Progenitor cell of endocrine pancreas (in vitro differentiated cells): ENCODE data around the gene INAVA. TPM values are rescaled to one million over a fixed set of nuclear protein-coding genes. Genes with fewer than 3 reads are reported as not detected.

Experiments
- DNase-seq: peaks from one replicate; pipeline ENCODE4 v3.0.0; 2021; ENCODE audit warnings: low spot score; ENCODE audit not compliant: unreplicated experiment
- H3K27ac Mint-ChIP-seq: 2 replicates; pipeline ENCODE4 v1.8.0; 2021; ENCODE audit warnings: mild to moderate bottlenecking, moderate library complexity, mixed read lengths
- H3K27me3 Mint-ChIP-seq: 2 replicates; pipeline ENCODE4 v1.8.0; 2021; ENCODE audit warnings: mixed read lengths
- H3K36me3 Mint-ChIP-seq: 2 replicates; pipeline ENCODE4 v1.8.0; 2022; ENCODE audit warnings: mixed read lengths; ENCODE audit not compliant: insufficient read depth
- H3K4me1 Mint-ChIP-seq: 2 replicates; pipeline ENCODE4 v1.8.0; 2021; ENCODE audit warnings: low read depth, mixed read lengths
- H3K4me3 Mint-ChIP-seq: 2 replicates; pipeline ENCODE4 v1.8.0; 2021; ENCODE audit warnings: low read depth, mild to moderate bottlenecking, moderate library complexity, mixed read lengths
- H3K9me3 Mint-ChIP-seq: 2 replicates; pipeline ENCODE4 v1.8.0; 2021; ENCODE audit warnings: low read depth, mixed read lengths
- total RNA-seq: library from RNA; stranded (reverse); gene quantifications from 2 replicates; pipeline ENCODE4 v1.2.1, GENCODE V29; 2021
- TF ChIP-seq, protein P1 (sequence below): fragments of 200-600 bp; sonication (generic); IDR thresholded peaks from one replicate; pipeline ENCODE4 v1.5.0; 2021; ENCODE audit warnings: antibody characterized with exemption, mild to moderate bottlenecking; ENCODE audit not compliant: unreplicated experiment

INAVA gene
- total RNA-seq, 1 donor from 2014 or later = 84.2 TPM

- no peak overlapping the region for H3K4me3 Mint-ChIP-seq
- no peak overlapping the region for H3K27ac Mint-ChIP-seq
- no peaks in the 10 kb centered on the region for H3K36me3 Mint-ChIP-seq
These were observed 24.7 kb downstream of the INAVA start for GRCh38 chr1:200919386-200919785.

GRCh38 chr1:200921571-200922110 lies 26.9 kb downstream of the INAVA start:
- Mint-ChIP-seq H3K4me3 (no peak overlapping the region), H3K27ac (no peak overlapping the region), H3K9me3 (no peaks in the 10 kb centered on the region), H3K36me3 (no peaks in the 10 kb centered on the region), H3K4me1 (no peaks in the 10 kb centered on the region), H3K27me3 (no peaks in the 10 kb centered on the region)
- TF ChIP-seq, protein P1, sequence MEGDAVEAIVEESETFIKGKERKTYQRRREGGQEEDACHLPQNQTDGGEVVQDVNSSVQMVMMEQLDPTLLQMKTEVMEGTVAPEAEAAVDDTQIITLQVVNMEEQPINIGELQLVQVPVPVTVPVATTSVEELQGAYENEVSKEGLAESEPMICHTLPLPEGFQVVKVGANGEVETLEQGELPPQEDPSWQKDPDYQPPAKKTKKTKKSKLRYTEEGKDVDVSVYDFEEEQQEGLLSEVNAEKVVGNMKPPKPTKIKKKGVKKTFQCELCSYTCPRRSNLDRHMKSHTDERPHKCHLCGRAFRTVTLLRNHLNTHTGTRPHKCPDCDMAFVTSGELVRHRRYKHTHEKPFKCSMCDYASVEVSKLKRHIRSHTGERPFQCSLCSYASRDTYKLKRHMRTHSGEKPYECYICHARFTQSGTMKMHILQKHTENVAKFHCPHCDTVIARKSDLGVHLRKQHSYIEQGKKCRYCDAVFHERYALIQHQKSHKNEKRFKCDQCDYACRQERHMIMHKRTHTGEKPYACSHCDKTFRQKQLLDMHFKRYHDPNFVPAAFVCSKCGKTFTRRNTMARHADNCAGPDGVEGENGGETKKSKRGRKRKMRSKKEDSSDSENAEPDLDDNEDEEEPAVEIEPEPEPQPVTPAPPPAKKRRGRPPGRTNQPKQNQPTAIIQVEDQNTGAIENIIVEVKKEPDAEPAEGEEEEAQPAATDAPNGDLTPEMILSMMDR = no peak
- no peak for DNase-seq

More at GRCh38 chr1:200919386-200919785, 24.7 kb downstream of the INAVA start:
- Mint-ChIP-seq H3K27me3 (no peaks in the 10 kb centered on the region), H3K9me3 (no peaks in the 10 kb centered on the region), H3K4me1 (no peaks in the 10 kb centered on the region)
- no peak for DNase-seq
- TF ChIP-seq, protein P1 = no peak

GRCh38 chr1:200922406-200922805 lies 27.7 kb downstream of the INAVA start:
- no peaks in the 10 kb centered on the region for H3K9me3 Mint-ChIP-seq
- no peak overlapping the region for H3K27ac Mint-ChIP-seq

DNA sequence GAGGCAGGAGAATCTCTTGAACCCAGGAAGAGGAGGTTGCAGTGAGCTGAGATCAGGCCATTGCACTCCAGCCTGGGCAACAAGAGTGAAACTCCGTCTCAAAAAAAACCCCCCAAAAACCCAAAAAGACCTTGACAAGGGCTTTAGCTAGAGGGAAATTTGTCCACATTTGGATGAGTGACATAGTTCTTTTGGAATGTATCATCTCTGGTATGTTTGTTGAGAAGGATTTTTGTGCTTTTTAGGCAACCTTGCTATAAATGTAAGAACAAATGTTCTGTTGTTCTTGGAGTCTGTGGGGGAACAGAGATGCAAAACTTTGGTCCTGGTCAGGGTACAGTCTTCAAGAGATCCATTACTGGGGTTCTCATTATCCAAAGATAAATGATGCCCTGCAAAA lies 28.9 kb downstream of the INAVA start:
- Mint-ChIP-seq H3K27me3 (no peaks in the 10 kb centered on the region), H3K4me1 (no peaks in the 10 kb centered on the region), H3K36me3 (no peaks in the 10 kb centered on the region), H3K9me3 (no peaks in the 10 kb centered on the region), H3K27ac (no peak overlapping the region), H3K4me3 (no peak overlapping the region)
- DNase-seq = no peak
- TF ChIP-seq, protein P1 = no peak

More at GRCh38 chr1:200922406-200922805, 27.7 kb downstream of the INAVA start:
- DNase-seq = no peak
- Mint-ChIP-seq H3K27me3 (no peaks in the 10 kb centered on the region), H3K36me3 (no peaks in the 10 kb centered on the region), H3K4me3 (no peak overlapping the region), H3K4me1 (no peaks in the 10 kb centered on the region)
- TF ChIP-seq, protein P1 = no peak

GRCh38 chr1:200925831-200926230 lies 31.1 kb downstream of the INAVA start:
- Mint-ChIP-seq H3K4me3 (no peak overlapping the region), H3K9me3 (no peaks in the 10 kb centered on the region), H3K27ac (no peak overlapping the region), H3K36me3 (no peaks in the 10 kb centered on the region), H3K4me1 (no peaks in the 10 kb centered on the region), H3K27me3 (no peaks in the 10 kb centered on the region)
- DNase-seq = no peak
- TF ChIP-seq, protein P1 = no peak
